ENCODE data around the gene FBXW4.

Gene FBXW4

GRCh38 chr10:101686133-101686925, 8.6 kb downstream of the FBXW4 start:
- no peak for DNase-seq (ENCODE audit: insufficient read length, low spot score)
- no peak for FAIRE-seq

GRCh38 chr10:101684782-101685181, 10.2 kb downstream of the FBXW4 start:
- TF ChIP-seq POLR2AphosphoS5 (IDR thresholded peaks at IDR 0.05; ENCODE audit: low read depth, low read length) (no peak), POLR2A (IDR thresholded peaks at IDR 0.05; ENCODE audit: low read depth, low read length) (no peak), PAX5 (IDR thresholded peaks at IDR 0.05; ENCODE audit: insufficient read depth, low read length, severe bottlenecking) (no peak), POU2F2 (IDR thresholded peaks at IDR 0.05; ENCODE audit: low read depth, low read length) (no peak), TAF1 (IDR thresholded peaks at IDR 0.05; ENCODE audit: low read depth, low read length) (no peak), SPI1 (IDR thresholded peaks at IDR 0.05; ENCODE audit: low read depth, low read length) (no peak)
- FAIRE-seq = no peak
- DNase-seq (ENCODE audit: insufficient read length, low spot score) = no peak

More at GRCh38 chr10:101686133-101686925, 8.6 kb downstream of the FBXW4 start:
- TF ChIP-seq POLR2A (IDR thresholded peaks at IDR 0.05; ENCODE audit: low read depth, low read length) (no peak), POLR2AphosphoS5 (IDR thresholded peaks at IDR 0.05; ENCODE audit: low read depth, low read length) (no peak), TAF1 (IDR thresholded peaks at IDR 0.05; ENCODE audit: low read depth, low read length) (no peak), PAX5 (IDR thresholded peaks at IDR 0.05; ENCODE audit: insufficient read depth, low read length, severe bottlenecking) (no peak), SPI1 (IDR thresholded peaks at IDR 0.05; ENCODE audit: low read depth, low read length) (no peak)

GRCh38 chr10:101683276-101683675, 11.7 kb downstream of the FBXW4 start:
- no peak for TF ChIP-seq PAX5 (IDR thresholded peaks at IDR 0.05; ENCODE audit: insufficient read depth, low read length, severe bottlenecking)
- TF ChIP-seq POLR2A (IDR thresholded peaks at IDR 0.05; ENCODE audit: low read depth, low read length) = no peak
- TF ChIP-seq POLR2AphosphoS5 (IDR thresholded peaks at IDR 0.05; ENCODE audit: low read depth, low read length) = no peak
- no peak for TF ChIP-seq SPI1 (IDR thresholded peaks at IDR 0.05; ENCODE audit: low read depth, low read length)
- no peak for TF ChIP-seq TAF1 (IDR thresholded peaks at IDR 0.05; ENCODE audit: low read depth, low read length)
- no peak for TF ChIP-seq POU2F2 (IDR thresholded peaks at IDR 0.05; ENCODE audit: low read depth, low read length)
- DNase-seq (ENCODE audit: insufficient read length, low spot score) (no peak), FAIRE-seq (no peak)

- DNase-seq (ENCODE audit: insufficient read length, low spot score) (no peak), FAIRE-seq (no peak)
- TF ChIP-seq POU2F2 (IDR thresholded peaks at IDR 0.05; ENCODE audit: low read depth, low read length) (no peak), SPI1 (IDR thresholded peaks at IDR 0.05; ENCODE audit: low read depth, low read length) (no peak), POLR2A (IDR thresholded peaks at IDR 0.05; ENCODE audit: low read depth, low read length) (no peak), TAF1 (IDR thresholded peaks at IDR 0.05; ENCODE audit: low read depth, low read length) (no peak), PAX5 (IDR thresholded peaks at IDR 0.05; ENCODE audit: insufficient read depth, low read length, severe bottlenecking) (no peak), POLR2AphosphoS5 (IDR thresholded peaks at IDR 0.05; ENCODE audit: low read depth, low read length) (no peak)
Measured at GRCh38 chr10:101682172-101682825, 12.7 kb downstream of the FBXW4 start.

GRCh38 chr10:101676565-101676964, 18.4 kb downstream of the FBXW4 start:
- TF ChIP-seq POLR2AphosphoS5 (IDR thresholded peaks at IDR 0.05; ENCODE audit: low read depth, low read length) = no peak
- TF ChIP-seq SPI1 (IDR thresholded peaks at IDR 0.05; ENCODE audit: low read depth, low read length) = no peak
- TF ChIP-seq POU2F2 (IDR thresholded peaks at IDR 0.05; ENCODE audit: low read depth, low read length) = no peak
- TF ChIP-seq POLR2A (IDR thresholded peaks at IDR 0.05; ENCODE audit: low read depth, low read length) = no peak
- no peak for TF ChIP-seq TAF1 (IDR thresholded peaks at IDR 0.05; ENCODE audit: low read depth, low read length)
- no peak for TF ChIP-seq PAX5 (IDR thresholded peaks at IDR 0.05; ENCODE audit: insufficient read depth, low read length, severe bottlenecking)
- no peak for DNase-seq (ENCODE audit: insufficient read length, low spot score)
- no peak for FAIRE-seq

GRCh38 chr10:101675115-101675514, 19.9 kb downstream of the FBXW4 start:
- DNase-seq (ENCODE audit: insufficient read length, low spot score) (no peak), FAIRE-seq (no peak)
- TF ChIP-seq PAX5 (IDR thresholded peaks at IDR 0.05; ENCODE audit: insufficient read depth, low read length, severe bottlenecking) (no peak), POLR2AphosphoS5 (IDR thresholded peaks at IDR 0.05; ENCODE audit: low read depth, low read length) (no peak), POU2F2 (IDR thresholded peaks at IDR 0.05; ENCODE audit: low read depth, low read length) (no peak), SPI1 (IDR thresholded peaks at IDR 0.05; ENCODE audit: low read depth, low read length) (no peak), TAF1 (IDR thresholded peaks at IDR 0.05; ENCODE audit: low read depth, low read length) (no peak), POLR2A (IDR thresholded peaks at IDR 0.05; ENCODE audit: low read depth, low read length) (no peak)

GRCh38 chr10:101672536-101672935, 22.4 kb downstream of the FBXW4 start:
- DNase-seq (ENCODE audit: insufficient read length, low spot score) = no peak
- FAIRE-seq = no peak
- TF ChIP-seq TAF1 (IDR thresholded peaks at IDR 0.05; ENCODE audit: low read depth, low read length) = no peak
- no peak for TF ChIP-seq POU2F2 (IDR thresholded peaks at IDR 0.05; ENCODE audit: low read depth, low read length)
- TF ChIP-seq POLR2A (IDR thresholded peaks at IDR 0.05; ENCODE audit: low read depth, low read length) = no peak
- no peak for TF ChIP-seq POLR2AphosphoS5 (IDR thresholded peaks at IDR 0.05; ENCODE audit: low read depth, low read length)
- TF ChIP-seq PAX5 (IDR thresholded peaks at IDR 0.05; ENCODE audit: insufficient read depth, low read length, severe bottlenecking) = no peak
- TF ChIP-seq SPI1 (IDR thresholded peaks at IDR 0.05; ENCODE audit: low read depth, low read length) = no peak

- no peak for DNase-seq (ENCODE audit: insufficient read length, low spot score)
- TF ChIP-seq POLR2A (IDR thresholded peaks at IDR 0.05; ENCODE audit: low read depth, low read length) (no peak), SPI1 (IDR thresholded peaks at IDR 0.05; ENCODE audit: low read depth, low read length) (0 out of 2 replicates have a peak, but pooled peaks have one; percentile 9)
- peak; percentile 75 for FAIRE-seq
Measured at GRCh38 chr10:101671453-101671852, 23.5 kb downstream of the FBXW4 start.

- DNase-seq (ENCODE audit: insufficient read length, low spot score) (no peak), FAIRE-seq (peak; percentile 26)
- TF ChIP-seq TAF1 (IDR thresholded peaks at IDR 0.05; ENCODE audit: low read depth, low read length) (no peak), POLR2AphosphoS5 (IDR thresholded peaks at IDR 0.05; ENCODE audit: low read depth, low read length) (no peak), SPI1 (IDR thresholded peaks at IDR 0.05; ENCODE audit: low read depth, low read length) (0 out of 2 replicates have a peak, but pooled peaks have one; percentile 18)
Measured at GRCh38 chr10:101670635-101671034, 24.3 kb downstream of the FBXW4 start.

All from GM12891 (cell line).